A549 (cell line): ENCODE results near the gene CASQ1.

Source experiments
- CEBPB ChIP-seq, 2 experiments: fragments of >200 bp in 1 of 2; sonication (Bioruptor Twin) in 1 of 2; formaldehyde crosslinking in 1 of 2; IDR thresholded peaks; 2 replicates each; pipeline ENCODE4 v1.6.1; 2012 to 2016
- CTCF ChIP-seq: fragments of >200 bp; sonication (Bioruptor Twin); formaldehyde crosslinking; IDR thresholded peaks from 3 replicates; pipeline ENCODE4 v1.5.1; 2016
- EP300 ChIP-seq, 2 experiments: fragments of >200 bp; sonication (Bioruptor Twin); formaldehyde crosslinking; IDR thresholded peaks; 2 replicates in 1 of 2; 3 replicates in 1 of 2; pipeline ENCODE4 v1.6.1; 2016 to 2017
- HMGXB4 ChIP-seq: fragments of 250-450 bp; sonication (Bioruptor Pico); IDR thresholded peaks from 2 replicates; pipeline ENCODE4 v1.5.0; 2021; ENCODE audit warnings: mild to moderate bottlenecking, moderate library complexity, borderline replicate concordance
- JUNB ChIP-seq: fragments of >200 bp; sonication (Bioruptor Twin); formaldehyde crosslinking; IDR thresholded peaks from 2 replicates; pipeline ENCODE4 v1.6.1; 2016
- KDM1A ChIP-seq: fragments of 200-600 bp; sonication (generic); IDR thresholded peaks from 2 replicates; pipeline ENCODE4 v1.6.1; 2016; ENCODE audit warnings: low read depth, mild to moderate bottlenecking
- MAFK ChIP-seq: fragments of 450-650 bp; IDR thresholded peaks from 2 replicates; pipeline ENCODE4 v1.6.1; 2014; ENCODE audit not compliant: partially characterized antibody
- PHF8 ChIP-seq: fragments of 200-600 bp; sonication (generic); IDR thresholded peaks from 2 replicates; pipeline ENCODE4 v1.6.1; 2016; ENCODE audit warnings: low read depth, mild to moderate bottlenecking, antibody characterized with exemption, moderate library complexity, borderline replicate concordance
- POLR2A ChIP-seq: IDR thresholded peaks from 2 replicates; pipeline ENCODE4 v1.6.1; 2012; ENCODE audit warnings: mild to moderate bottlenecking, low read length
- RCOR1 ChIP-seq: fragments of 150-350 bp; IDR thresholded peaks from 2 replicates; pipeline ENCODE4 v1.6.1; 2014; ENCODE audit warnings: antibody characterized with exemption, low read length, low read depth
- REST ChIP-seq: fragments of 200-600 bp; sonication (generic); IDR thresholded peaks from 2 replicates; pipeline ENCODE4 v1.6.1; 2016; ENCODE audit warnings: antibody characterized with exemption, mild to moderate bottlenecking, moderate library complexity
- RFX5 ChIP-seq: fragments of 450-650 bp; IDR thresholded peaks from 2 replicates; pipeline ENCODE4 v1.7.1; 2014; ENCODE audit warnings: antibody characterized with exemption, mild to moderate bottlenecking, moderate library complexity
- SMC3 ChIP-seq: fragments of >200 bp; sonication (Bioruptor Twin); formaldehyde crosslinking; IDR thresholded peaks from 3 replicates; pipeline ENCODE4 v1.6.1; 2018; ENCODE audit warnings: inconsistent platforms
- SREBF2 ChIP-seq: fragments of 450-650 bp; IDR thresholded peaks from 2 replicates; pipeline ENCODE4 v1.6.1; 2014; ENCODE audit warnings: mild to moderate bottlenecking, moderate library complexity

GRCh38 chr1:160207118-160207650 is 16.8 kb downstream of the CASQ1 start:
- TF ChIP-seq SMC3 (no peak), KDM1A (no peak), CTCF (no peak), REST (no peak), PHF8 (no peak), RCOR1 (no peak), SREBF2 (no peak), POLR2A (no peak), CEBPB (IDR thresholded peaks at IDR 0.05) (no peak), MAFK (no peak), JUNB (no peak), EP300 (IDR thresholded peaks at IDR 0.05) (no peak), HMGXB4 (CRISPR knock-in tag) (no peak), RFX5 (no peak)
